ENCODE results near the gene CCDC152.

The CCDC152 gene

GRCh38 chr5:42779083-42779482, 22.5 kb downstream of the CCDC152 start:
- no peak for DNase-seq (ENCODE audit: low read depth in 1 of 2, low spot score in 1 of 2)
- TF ChIP-seq GABPA (IDR thresholded peaks at IDR 0.05; ENCODE audit: low read depth) (no peak), SPI1 (IDR thresholded peaks at IDR 0.05; ENCODE audit: borderline replicate concordance, low read depth) (no peak), POLR2AphosphoS5 (IDR thresholded peaks at IDR 0.05; ENCODE audit: low read depth) (no peak), REST (IDR thresholded peaks at IDR 0.05; ENCODE audit: insufficient replicate concordance, low read depth) (no peak), CTCF (IDR thresholded peaks at IDR 0.05; ENCODE audit: insufficient read depth, low read length) (no peak)
- no peak overlapping the region for H3K4me3 ChIP-seq (replicated peaks; ENCODE audit: insufficient read depth, low read length)
- H3K27me3 ChIP-seq (ENCODE audit: insufficient read depth, poor library complexity, severe bottlenecking): peaks cover 3% of the 10 kb centered on the region
- H3K27ac ChIP-seq (replicated peaks): no peak overlapping the region

GRCh38 chr5:42781584-42781983, 25.0 kb downstream of the CCDC152 start:
- Histone ChIP-seq H3K27me3 (ENCODE audit: insufficient read depth, poor library complexity, severe bottlenecking) (no peaks in the 10 kb centered on the region), H3K4me3 (replicated peaks; ENCODE audit: insufficient read depth, low read length) (no peak overlapping the region), H3K27ac (replicated peaks) (no peak overlapping the region)
- no peak for DNase-seq (ENCODE audit: low read depth in 1 of 2, low spot score in 1 of 2)
- TF ChIP-seq POLR2AphosphoS5 (IDR thresholded peaks at IDR 0.05; ENCODE audit: low read depth): no peak
- no peak for TF ChIP-seq CTCF (IDR thresholded peaks at IDR 0.05; ENCODE audit: insufficient read depth, low read length)
- TF ChIP-seq GABPA (IDR thresholded peaks at IDR 0.05; ENCODE audit: low read depth): no peak
- TF ChIP-seq SPI1 (IDR thresholded peaks at IDR 0.05; ENCODE audit: borderline replicate concordance, low read depth): no peak
- no peak for TF ChIP-seq REST (IDR thresholded peaks at IDR 0.05; ENCODE audit: insufficient replicate concordance, low read depth)

GRCh38 chr5:42784132-42784531, 27.5 kb downstream of the CCDC152 start:
- Histone ChIP-seq H3K4me3 (replicated peaks; ENCODE audit: insufficient read depth, low read length) (no peak overlapping the region), H3K27ac (replicated peaks) (no peak overlapping the region), H3K27me3 (ENCODE audit: insufficient read depth, poor library complexity, severe bottlenecking) (no peaks in the 10 kb centered on the region)
- TF ChIP-seq REST (IDR thresholded peaks at IDR 0.05; ENCODE audit: insufficient replicate concordance, low read depth) (no peak), POLR2AphosphoS5 (IDR thresholded peaks at IDR 0.05; ENCODE audit: low read depth) (no peak), SPI1 (IDR thresholded peaks at IDR 0.05; ENCODE audit: borderline replicate concordance, low read depth) (no peak), CTCF (IDR thresholded peaks at IDR 0.05; ENCODE audit: insufficient read depth, low read length) (no peak), GABPA (IDR thresholded peaks at IDR 0.05; ENCODE audit: low read depth) (no peak)
- DNase-seq (ENCODE audit: low read depth in 1 of 2, low spot score in 1 of 2): no peak

All from HL-60 (cell line).